Measurements from ENCODE around the gene FRMPD3. TPM values are rescaled to one million over a fixed set of nuclear protein-coding genes. Genes with fewer than 3 reads are reported as not detected.

The FRMPD3 gene
- total and polyA plus RNA-seq, 2 experiments from 2014 or later, result 0.11 to 1.4 TPM

DNA sequence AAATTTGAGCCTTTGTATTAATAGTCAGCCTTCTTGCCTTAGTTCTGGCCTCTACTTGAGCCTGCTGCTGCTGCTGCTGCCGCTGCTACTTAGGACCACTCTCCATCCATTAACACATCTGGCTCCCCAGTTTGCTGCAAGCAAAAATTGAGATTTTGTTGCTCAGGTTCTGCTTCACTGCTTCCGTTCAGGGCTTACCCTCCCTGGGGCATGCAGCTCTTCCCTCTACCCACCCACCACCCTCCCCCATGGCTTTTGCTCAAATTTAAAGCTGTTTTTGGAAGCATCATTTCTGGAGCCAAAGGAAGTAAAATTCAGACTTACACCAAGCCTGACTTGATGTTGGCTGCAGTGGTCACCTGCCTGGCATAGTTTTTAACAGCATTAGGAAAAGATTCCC is 28.9 kb upstream of the FRMPD3 start (continued):
- TF ChIP-seq, protein P1, sequence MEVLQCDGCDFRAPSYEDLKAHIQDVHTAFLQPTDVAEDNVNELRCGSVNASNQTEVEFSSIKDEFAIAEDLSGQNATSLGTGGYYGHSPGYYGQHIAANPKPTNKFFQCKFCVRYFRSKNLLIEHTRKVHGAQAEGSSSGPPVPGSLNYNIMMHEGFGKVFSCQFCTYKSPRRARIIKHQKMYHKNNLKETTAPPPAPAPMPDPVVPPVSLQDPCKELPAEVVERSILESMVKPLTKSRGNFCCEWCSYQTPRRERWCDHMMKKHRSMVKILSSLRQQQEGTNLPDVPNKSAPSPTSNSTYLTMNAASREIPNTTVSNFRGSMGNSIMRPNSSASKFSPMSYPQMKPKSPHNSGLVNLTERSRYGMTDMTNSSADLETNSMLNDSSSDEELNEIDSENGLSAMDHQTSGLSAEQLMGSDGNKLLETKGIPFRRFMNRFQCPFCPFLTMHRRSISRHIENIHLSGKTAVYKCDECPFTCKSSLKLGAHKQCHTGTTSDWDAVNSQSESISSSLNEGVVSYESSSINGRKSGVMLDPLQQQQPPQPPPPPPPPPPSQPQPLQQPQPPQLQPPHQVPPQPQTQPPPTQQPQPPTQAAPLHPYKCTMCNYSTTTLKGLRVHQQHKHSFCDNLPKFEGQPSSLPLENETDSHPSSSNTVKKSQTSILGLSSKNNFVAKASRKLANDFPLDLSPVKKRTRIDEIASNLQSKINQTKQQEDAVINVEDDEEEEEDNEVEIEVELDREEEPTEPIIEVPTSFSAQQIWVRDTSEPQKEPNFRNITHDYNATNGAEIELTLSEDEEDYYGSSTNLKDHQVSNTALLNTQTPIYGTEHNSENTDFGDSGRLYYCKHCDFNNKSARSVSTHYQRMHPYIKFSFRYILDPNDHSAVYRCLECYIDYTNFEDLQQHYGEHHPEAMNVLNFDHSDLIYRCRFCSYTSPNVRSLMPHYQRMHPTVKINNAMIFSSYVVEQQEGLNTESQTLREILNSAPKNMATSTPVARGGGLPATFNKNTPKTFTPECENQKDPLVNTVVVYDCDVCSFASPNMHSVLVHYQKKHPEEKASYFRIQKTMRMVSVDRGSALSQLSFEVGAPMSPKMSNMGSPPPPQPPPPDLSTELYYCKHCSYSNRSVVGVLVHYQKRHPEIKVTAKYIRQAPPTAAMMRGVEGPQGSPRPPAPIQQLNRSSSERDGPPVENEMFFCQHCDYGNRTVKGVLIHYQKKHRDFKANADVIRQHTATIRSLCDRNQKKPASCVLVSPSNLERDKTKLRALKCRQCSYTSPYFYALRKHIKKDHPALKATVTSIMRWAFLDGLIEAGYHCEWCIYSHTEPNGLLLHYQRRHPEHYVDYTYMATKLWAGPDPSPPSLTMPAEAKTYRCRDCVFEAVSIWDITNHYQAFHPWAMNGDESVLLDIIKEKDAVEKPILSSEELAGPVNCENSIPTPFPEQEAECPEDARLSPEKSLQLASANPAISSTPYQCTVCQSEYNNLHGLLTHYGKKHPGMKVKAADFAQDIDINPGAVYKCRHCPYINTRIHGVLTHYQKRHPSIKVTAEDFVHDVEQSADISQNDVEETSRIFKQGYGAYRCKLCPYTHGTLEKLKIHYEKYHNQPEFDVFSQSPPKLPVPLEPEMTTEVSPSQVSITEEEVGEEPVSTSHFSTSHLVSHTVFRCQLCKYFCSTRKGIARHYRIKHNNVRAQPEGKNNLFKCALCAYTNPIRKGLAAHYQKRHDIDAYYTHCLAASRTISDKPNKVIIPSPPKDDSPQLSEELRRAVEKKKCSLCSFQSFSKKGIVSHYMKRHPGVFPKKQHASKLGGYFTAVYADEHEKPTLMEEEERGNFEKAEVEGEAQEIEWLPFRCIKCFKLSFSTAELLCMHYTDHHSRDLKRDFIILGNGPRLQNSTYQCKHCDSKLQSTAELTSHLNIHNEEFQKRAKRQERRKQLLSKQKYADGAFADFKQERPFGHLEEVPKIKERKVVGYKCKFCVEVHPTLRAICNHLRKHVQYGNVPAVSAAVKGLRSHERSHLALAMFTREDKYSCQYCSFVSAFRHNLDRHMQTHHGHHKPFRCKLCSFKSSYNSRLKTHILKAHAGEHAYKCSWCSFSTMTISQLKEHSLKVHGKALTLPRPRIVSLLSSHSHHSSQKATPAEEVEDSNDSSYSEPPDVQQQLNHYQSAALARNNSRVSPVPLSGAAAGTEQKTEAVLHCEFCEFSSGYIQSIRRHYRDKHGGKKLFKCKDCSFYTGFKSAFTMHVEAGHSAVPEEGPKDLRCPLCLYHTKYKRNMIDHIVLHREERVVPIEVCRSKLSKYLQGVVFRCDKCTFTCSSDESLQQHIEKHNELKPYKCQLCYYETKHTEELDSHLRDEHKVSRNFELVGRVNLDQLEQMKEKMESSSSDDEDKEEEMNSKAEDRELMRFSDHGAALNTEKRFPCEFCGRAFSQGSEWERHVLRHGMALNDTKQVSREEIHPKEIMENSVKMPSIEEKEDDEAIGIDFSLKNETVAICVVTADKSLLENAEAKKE (CRISPR knock-in tag; IDR thresholded peaks at IDR 0.05), result no peak
- TF ChIP-seq, protein P2, sequence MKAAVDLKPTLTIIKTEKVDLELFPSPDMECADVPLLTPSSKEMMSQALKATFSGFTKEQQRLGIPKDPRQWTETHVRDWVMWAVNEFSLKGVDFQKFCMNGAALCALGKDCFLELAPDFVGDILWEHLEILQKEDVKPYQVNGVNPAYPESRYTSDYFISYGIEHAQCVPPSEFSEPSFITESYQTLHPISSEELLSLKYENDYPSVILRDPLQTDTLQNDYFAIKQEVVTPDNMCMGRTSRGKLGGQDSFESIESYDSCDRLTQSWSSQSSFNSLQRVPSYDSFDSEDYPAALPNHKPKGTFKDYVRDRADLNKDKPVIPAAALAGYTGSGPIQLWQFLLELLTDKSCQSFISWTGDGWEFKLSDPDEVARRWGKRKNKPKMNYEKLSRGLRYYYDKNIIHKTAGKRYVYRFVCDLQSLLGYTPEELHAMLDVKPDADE (IDR thresholded peaks at IDR 0.05), result no peak
- TF ChIP-seq EZH2 (IDR thresholded peaks at IDR 0.05; ENCODE audit: low read depth, unreplicated experiment) (no peak), STAT1 (IDR thresholded peaks at IDR 0.05; ENCODE audit: unreplicated experiment) (no peak)

DNA sequence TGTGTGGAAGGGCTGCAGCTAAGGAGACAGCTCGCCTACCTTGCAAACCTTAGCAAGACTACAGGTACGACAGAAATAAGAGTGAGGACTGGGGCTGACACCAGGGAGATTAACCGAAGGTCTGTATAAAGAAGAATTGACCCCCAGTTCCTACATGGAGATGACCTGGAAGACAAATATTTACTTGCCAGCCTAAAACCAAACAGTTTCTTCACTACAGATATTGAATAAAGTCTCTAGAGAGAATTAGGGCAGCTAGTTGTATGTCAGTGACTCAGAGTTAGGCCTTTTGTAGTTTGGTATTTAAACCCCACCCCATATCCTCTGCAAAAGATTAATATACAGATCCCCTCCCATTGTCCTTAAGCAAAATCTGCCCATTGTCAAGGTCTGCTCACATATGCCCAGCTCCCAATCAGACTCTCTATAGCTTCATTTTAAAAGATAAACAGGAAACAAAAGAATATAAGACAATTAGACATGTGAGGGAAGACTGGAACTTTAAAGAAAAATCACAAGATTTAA is 28.1 kb upstream of the FRMPD3 start:
- DNase-seq (ENCODE audit: low spot score), result no peak
- no peaks in the 10 kb centered on the region for H3K79me2 ChIP-seq (replicated peaks; ENCODE audit: insufficient read depth)
- TF ChIP-seq ZNF331 (CRISPR knock-in tag; IDR thresholded peaks at IDR 0.05; ENCODE audit: low read depth) (no peak), POLR2AphosphoS5 (IDR thresholded peaks at IDR 0.05; ENCODE audit: low read depth) (no peak), CREB1 (CRISPR knock-in tag; IDR thresholded peaks at IDR 0.05; ENCODE audit: low read depth) (no peak)
- TF ChIP-seq, protein P1 (CRISPR knock-in tag; IDR thresholded peaks at IDR 0.05), result no peak

More for the DNA sequence above, 28.1 kb upstream of the FRMPD3 start:
- no peaks in the 10 kb centered on the region for H3F3A ChIP-seq (replicated peaks; ENCODE audit: low read depth)
- peaks cover 6% of the 10 kb centered on the region; the same call in 1 of the 3 replicates for H3K4me1 Mint-ChIP-seq
- no peaks in the 10 kb centered on the region for H3K4me1 ChIP-seq (ENCODE audit: insufficient read depth)
- no peak overlapping the region for H3K4me3 Mint-ChIP-seq
- no peaks in the 10 kb centered on the region for H3K27me3 ChIP-seq (ENCODE audit: insufficient read depth)
- ATAC-seq, result no peak
- no peak overlapping the region for H3K27ac Mint-ChIP-seq
- no peaks in the 10 kb centered on the region for H3K36me3 ChIP-seq (ENCODE audit: insufficient read depth)
- H3K9me2 ChIP-seq (ENCODE audit: insufficient read depth), result no peaks in the 10 kb centered on the region
- H3K36me3 Mint-ChIP-seq (ENCODE audit: low read depth), result no peaks in the 10 kb centered on the region
- H3K4me3 ChIP-seq, result no peak overlapping the region
- H3K27me3 Mint-ChIP-seq (ENCODE audit: insufficient read depth, low read depth, poor library complexity), result no peaks in the 10 kb centered on the region
- H2AFZ ChIP-seq, result no peak overlapping the region
- H3K9me3 Mint-ChIP-seq, result peaks cover 7% of the 10 kb centered on the region; the same call in 2 of the 3 replicates
- no peaks in the 10 kb centered on the region for H4K20me1 ChIP-seq (replicated peaks; ENCODE audit: insufficient read depth)
- no peak overlapping the region for H3K27ac ChIP-seq (ENCODE audit: low read depth)
- no peak overlapping the region for H3K4me2 ChIP-seq

Data from GM23338 (cell line).